HG03139 (cell line): ENCODE data around the gene EPB41L2.

Experiments
- ATAC-seq: cut with Tn5 transposase; IDR thresholded peaks from one replicate; pipeline ENCODE4 v1.9.1; 2021; ENCODE audit not compliant: unreplicated experiment

Gene EPB41L2

DNA sequence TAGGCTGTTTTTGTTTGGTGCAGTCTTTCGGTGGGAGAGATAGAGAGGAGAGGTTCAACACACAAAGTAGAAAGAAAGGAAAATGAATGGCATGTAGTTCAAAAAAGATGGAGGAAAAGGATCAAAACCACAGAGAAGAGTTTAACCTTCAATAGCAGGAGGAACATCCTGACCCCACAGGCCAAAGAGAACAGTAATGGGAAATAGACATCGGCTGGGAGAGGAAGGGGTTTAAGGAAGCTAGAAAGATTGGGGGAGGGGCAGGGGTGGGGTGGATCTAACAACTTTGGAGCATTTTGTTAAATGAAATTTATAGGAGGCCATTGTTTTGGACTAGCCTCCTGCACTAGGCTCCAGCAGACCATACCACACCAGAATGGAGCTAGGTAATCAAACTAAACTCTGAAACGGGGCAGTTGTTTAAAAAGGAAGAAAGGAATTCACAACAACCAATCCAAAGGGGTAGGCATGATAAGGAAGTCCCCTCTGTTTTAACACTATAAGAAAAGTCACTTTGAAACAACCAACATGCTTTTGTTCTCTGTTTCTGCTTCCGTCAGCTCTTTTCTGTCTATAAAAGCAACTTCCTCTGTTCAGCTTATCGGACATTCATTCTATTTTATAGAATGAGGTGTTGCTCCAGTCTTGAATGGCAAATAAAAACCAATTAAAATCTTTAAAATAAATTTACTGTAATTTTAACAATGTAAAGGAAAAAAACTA, 82.6 kb downstream of the EPB41L2 start:
- ATAC-seq = no peak

DNA sequence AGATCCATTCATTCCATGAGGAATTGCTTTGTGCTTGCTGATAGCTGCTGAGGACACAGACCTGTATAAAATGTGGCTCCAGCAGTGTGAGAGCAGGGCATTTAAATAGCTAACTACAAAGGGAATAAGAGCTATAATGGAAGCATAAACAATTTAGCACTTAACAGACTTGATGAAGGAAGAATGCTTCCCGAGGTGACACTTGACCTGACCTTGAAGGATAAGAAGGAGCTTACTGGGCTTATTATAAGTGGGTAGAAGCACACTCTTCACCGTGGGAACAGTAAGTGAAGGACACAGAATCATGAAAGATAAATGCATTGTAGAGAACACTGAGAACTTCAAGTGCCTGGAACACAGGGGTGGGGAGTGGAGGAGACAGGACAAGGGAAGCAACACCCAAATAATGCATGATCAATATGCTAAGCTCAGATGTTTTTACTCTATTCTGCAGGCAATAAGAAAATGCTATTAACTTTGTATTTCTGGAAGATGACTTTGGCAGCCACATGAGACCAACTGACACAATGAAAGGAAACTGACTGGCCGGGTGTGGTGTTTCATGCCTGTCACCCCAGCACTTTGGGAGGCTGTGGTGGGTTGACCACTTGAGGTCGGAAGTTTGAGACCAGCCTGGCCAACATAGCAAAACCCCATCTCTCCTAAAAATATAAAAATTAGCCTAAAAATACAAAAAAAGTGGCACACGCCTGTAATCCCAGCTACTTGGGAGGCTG, 84.2 kb downstream of the EPB41L2 start:
- ATAC-seq = no peak

DNA sequence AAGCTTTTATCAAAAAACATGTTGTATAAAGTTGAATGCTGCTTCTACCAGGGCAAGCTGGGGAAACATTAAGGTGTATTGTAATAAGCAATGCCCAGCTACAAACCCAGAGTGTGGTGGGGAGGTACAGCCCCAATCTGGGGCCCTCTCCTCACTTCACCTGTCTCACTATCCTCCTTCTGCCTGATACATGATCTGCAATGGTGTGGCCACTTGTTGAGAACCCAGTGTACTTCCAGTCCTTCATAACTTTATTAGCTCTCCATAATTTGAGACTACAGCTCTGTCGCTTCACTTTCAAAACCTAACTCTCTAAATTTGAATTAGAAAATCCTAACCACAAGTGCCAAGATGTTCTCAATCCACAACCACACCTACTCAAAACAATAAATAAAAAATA, 84.9 kb downstream of the EPB41L2 start:
- no peak for ATAC-seq

DNA sequence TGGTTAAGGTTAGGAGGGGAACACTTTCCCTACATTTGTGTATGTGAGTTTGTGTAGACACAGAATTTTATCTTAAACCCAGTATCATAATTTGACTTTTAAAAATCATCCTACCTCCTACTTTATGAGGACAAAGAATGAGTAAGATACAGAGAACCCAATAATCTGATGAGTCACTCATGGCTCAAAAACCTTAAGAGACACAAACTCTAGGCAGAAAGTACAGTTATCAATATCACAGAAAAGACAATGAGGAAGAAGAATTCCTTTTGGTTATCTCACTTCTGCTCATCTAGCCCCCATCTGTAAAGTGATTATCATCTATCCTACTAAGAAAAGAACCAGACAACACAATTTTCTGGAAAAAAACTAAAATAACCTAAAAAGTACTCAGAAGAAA, 87.7 kb downstream of the EPB41L2 start:
- ATAC-seq = no peak

DNA sequence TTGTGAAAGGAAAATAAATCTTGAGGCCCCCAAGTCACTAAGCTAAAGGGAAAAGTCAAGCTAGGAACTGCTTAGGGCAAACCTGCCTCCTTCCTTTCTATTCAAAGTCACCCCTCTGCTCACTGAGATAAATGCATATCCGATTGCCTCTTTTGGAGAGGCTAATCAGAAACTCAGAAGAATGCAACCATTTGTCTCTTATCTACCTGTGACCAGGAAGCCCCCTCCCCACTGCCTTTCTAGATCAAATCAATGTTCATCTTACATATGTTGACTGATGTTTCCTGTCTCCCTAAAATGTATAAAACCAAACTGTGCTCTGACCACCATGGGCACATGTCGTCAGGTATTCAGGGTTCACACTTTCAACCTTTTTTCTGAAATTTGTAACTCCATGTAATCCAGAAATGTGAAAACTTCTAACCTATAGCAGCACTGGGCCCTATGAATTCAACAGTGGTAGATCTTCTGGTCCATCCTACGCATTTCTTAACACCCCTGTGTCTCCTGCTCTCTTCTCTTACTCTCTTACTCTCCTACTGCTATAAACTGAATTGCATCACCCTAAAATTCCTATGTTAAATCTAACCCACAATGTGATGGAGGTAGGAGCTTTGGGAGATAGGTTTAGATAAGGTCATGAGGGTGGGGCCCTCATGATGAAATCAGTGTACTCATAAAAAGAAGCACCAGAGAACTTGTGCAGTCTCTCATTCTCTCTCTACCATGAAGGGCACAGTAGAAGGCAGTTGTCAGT, 89.3 kb downstream of the EPB41L2 start:
- ATAC-seq = no peak

DNA sequence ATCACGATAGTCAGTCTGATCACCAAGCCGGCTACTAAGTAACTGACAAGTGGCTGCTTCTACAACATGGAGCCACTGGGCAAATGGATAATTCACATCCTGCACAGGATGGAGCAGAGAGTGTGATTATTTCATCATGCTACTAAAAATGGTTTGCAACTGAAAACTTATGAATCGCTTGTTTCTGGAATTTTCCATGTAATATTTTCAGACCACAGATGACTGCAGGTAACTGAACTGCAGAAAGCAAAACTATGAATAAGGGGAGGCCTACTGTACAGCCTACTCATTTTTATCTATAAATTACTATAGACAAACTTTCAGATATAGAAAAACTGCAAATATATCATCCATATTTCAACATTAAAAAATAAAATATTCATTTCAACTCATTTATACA, 91.5 kb downstream of the EPB41L2 start:
- no peak for ATAC-seq

DNA sequence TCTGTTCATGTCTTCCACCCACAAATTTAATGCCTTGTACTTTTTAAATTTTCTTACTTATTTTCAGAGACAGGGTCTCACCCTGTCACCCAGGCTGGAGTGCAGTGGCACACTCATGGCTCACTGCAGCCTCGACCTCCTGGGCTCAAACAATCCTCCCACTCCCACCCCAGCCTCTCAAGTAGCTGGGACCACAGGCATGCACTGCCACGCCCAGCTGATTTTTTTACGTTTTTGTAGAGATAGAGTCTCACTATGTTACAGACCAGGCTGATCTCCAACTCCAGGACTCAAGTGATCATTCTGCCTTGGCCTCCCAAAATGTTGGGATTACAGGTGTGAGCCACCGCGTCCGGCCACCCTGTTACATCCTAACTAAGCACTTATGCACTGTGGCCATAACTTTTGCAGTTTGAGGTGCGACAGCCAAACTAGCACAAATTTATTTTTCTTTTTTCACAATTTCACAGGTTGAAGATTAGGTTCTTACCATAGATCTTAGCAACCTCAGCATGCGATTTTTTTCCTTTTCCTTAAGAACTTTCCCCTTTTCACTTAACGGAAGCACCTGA, 92.1 kb downstream of the EPB41L2 start:
- ATAC-seq = no peak

DNA sequence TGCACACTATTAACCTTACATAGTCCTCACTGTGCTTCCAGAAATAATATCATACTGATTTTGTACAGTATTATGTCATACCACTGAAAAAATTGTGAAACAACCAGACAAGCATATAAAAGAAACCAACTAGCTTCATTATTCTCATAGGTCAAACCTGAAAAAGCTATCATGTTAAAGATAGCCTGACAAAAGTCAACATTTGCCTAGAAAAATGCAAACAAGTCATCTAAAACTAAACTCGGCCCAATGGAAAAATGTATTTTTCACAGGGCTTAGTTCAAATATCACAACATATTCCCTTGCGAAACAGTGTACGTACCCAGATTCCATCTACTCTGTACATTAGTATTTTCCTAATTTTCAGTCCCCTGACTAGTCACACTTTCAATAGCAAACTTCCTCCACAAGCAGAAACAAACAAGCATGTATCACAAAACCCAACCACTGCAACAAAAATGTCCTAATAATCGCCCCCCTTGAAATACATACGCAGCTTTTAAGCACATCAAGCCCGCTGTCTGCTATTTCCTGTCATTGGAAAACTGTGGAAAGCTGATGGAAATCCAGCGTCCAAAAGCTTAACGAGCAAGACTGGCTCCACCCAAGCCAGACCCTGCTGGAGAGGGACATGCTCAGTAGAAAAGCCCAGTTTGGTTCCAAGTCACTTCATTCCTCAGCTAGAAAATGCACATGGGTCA, 93.1 kb downstream of the EPB41L2 start:
- ATAC-seq = no peak

DNA sequence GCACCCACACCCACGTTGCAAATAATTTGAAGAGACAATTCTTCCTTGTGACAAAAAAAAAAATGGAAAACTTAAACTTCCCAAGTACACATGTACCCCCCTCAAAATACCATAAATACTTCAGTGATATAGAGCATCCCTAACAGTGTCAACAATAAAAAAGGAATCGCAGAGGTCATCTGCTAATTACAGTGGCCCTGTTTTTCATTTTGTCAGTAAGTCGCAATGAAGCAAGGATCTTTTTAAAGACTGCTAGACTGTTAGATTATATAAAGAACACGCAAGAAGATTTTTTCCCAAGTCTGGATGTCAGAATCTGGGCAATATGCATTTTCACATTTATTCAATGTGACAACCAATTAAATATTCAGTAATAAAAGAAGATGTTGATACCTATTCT, 93.9 kb downstream of the EPB41L2 start:
- no peak for ATAC-seq

DNA sequence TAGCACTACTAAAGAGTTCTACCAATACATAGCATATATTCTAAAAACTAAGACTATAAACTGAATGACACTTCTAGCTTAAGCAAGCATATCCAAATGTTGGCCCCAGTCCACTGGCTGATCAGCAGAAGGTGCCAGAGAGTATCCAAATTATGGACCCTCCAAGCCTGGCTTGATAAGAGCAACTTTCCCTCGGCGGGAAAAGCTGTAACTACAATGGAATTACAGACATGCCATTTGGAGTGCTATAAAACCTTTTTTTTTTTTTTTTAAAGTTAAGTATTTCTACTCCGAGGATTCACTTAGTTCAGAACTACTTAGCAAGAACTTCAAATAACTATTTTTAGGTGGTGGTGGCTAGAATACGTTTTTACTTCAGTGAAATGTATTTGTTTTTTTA, 94.6 kb downstream of the EPB41L2 start:
- ATAC-seq = no peak

DNA sequence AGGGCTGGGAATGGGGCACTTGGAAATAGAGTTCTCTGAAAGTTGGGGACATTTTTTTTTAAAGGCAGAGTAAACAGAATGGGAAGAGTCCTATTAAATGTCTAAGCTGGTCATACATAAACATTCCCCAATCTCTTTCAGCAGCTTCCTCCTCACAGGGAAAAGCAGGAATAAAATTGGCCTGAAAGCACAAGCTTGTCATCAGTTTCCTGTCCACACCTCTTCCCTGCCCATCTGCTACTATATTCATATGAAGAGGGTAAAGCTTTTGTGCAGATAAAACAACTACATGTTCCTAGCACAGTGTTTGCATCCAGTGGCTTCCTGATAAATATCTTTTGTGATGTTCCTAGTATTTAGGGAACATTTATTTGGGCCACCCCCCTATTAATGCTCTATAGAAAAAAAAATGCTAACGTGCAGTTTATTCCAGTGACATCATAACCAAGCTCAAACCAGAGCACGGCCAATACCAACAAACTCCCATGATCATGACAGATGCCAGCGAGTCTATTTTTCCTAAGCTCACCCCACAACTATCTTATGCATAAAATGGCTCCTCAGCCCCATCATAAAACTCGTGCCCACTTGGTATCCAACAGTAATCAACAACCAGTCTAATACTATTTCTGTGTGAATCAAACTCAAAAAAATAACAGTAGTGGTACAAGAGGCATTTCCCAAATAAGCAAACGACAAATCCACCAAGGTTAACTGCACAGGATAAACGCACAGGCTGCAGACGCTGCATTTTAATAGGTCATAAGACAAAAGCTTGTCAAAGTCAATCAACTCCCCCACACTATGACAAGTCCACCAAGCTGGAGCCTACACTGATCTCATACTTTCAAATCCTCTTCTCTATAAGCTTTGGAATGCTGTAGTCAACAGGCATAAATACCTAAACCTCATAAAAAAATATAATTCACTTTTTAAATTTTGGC, 95.3 kb downstream of the EPB41L2 start:
- no peak for ATAC-seq

DNA sequence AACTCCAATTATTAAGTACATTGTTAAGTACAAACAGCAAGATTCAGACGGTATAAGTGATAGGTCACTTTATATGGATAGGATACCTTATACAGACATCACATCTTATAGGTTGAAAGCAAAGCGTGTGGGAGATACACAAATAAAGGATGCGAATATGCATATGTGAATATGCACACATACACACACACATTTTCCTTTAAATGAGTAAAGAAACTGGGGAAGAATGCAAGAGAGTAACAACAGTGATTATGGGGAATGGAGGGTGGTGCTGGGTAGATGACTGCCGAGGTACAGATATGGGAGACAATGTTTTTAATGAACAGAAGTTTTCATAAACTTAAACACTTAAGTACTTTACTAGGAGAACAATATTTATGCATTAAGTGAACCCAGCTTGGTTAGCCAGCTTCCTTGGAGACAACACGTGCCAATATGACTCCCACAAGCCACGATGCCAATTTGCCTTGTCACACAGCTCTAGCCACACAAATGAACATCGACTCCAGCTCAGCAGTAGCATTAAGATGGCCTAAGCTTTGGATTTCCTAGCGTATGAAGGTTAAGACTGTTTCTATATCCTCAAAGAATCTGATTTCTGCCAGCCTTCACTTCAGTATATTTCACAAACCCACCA, 96.6 kb downstream of the EPB41L2 start:
- ATAC-seq = no peak

DNA sequence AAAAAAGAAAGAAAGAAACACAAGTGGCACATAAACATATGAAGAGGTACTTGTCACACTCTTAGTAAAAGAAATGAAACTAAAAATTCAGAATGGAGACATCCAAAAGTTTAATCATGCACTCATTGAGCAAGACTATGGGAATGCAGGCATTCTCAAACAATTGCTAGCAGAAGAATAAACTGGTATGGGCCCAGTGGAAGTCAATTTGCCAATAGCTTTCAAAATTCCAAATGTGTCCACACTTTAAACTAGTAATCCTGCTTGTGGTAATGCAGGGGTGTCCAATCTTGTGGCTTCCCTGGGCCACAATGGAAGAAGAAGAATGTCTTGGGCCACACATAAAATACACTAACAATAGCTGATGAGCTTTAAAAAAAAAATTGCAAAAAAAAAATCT, 97.4 kb downstream of the EPB41L2 start:
- no peak for ATAC-seq

DNA sequence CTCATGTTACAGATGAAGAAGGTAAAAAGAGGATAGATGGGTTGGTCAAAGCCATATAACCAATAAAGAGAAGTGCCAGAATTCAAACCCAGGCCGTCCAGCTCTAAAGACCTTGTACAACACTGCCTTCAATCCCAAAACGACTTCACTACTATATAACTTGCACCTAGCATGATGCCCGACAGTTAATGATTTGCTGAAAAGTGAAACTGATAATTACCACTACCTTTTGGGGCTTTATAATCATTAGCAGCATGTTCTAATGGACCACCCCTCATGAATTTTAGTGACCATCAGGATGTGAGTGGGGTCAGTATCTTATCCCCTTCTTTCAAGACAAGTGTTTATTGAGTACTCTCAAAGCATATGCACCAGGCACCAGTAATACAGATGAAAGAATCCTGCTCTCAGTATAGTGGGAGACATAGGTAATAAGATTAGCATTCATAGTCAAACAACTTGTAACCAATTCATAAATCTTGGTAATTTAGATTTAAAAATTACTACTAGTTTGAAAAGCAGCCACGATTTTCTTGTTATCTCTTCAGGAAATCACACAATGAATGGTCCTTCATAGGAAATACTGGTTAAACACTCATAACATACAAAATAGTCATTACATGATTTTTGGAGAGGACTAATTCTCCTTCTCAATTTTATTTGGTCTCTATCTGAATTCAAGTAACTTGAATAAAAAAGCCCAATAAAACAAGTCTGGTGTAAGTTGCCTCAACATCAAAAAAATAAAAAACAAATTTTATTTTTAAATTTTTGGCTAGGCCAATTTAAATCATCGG, 98.0 kb downstream of the EPB41L2 start:
- no peak for ATAC-seq

DNA sequence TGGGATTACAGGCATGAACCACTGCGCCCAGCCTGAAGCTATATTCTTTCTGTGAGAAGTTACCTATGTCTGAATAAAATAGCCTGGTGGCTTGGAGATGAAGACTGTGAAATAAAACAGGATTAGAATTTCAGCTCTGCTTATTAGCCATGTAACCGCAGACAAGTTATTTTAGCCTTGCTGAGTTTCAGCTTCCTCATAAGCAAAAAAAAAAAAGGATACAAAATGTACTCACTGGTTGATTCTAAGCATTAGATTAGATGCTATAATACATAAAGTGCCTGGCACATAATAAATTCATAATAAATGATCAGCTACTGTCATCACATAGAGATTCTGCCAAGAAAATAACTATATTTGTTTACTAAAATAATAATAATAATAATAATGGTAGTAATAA, 98.8 kb downstream of the EPB41L2 start:
- ATAC-seq = no peak

DNA sequence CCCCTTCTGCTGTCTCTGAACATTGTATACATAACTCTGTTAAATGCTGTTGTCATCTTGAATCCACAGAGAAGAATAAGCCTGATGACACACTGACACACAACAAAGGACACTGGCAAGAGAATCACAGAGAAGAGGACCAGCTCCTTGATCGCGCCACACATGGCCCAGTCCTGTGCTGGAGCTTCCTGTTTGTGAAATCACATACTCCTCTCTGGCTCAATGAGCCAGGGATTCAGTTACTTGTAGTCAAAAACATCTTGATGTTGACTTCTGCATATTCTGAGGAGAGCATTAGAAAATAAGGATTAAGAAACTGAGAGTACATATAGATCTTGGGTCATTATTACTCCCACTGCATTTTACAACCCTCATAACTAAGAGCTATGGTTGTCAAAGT, 100.1 kb downstream of the EPB41L2 start:
- no peak for ATAC-seq

DNA sequence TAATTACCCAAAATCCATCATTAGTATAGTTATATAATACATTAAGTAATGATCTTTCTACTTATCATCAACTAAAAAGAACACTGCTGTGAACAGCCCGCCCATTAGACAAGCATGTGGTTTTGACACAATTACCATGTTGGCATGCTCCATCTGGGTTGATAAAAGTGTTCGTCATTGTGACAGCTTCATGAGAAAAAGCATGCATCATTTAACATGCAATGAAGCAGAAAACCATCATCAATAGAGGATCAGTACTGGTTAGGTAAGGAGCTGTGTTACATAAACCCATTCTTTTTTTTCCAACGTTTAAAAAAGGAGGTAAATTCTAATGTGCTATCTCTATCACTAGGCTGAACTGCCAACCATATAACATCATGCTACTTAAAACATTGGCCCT, 101.9 kb downstream of the EPB41L2 start:
- ATAC-seq = no peak

DNA sequence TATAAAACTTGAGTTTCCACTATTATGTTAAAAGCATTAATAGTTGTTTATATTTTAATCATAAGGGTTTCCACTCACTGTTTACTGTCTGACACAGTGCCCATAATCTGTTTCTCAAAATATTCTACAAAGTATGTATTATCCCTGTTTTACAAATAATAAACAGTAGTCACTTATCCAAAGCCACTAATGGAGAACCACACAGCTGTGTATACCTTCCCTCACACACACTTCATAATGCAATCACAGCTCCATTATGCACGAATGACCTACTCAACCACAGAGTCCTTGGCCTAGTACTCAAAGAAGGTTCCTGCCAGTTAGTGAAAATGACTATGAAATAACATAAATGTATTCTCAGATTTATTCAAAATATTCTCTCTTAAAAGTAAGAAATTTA, 103.1 kb downstream of the EPB41L2 start:
- no peak for ATAC-seq

DNA sequence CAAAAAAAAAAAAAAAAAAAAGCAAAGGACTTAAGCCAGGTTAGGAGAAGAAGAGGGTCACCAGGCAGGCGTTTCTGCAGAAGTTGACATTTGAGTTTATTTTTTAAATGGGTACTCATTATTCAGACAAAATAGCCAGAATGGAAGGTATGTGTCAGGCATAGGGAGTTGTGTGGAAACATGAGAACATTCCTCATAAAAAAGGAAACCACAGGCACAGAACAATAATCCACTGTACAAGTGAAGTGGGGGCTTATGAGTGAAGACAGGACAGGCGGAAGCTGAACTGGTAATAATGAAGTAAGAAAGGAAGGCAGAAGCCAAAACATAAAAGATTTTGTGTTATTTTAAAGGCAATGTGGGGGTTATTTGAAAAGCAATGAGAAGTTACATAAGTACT, 104.6 kb downstream of the EPB41L2 start:
- ATAC-seq = no peak
